Skin epidermis (tissue), 12 donors: ENCODE results near the gene TSPAN32.

Experiments
- H3K27ac ChIP-seq, 21 experiments: fragments of 200-600 bp; sonication (generic) in 11 of 21; one replicate each; pipeline ENCODE4 v1.5.0; 2020; ENCODE audit warnings: mild to moderate bottlenecking in 3 of 21, inconsistent platforms in 2 of 21, moderate library complexity in 2 of 21
- H3K4me3 ChIP-seq, 7 experiments: fragments of 200-600 bp; sonication (generic) in 2 of 7; one replicate each; pipeline ENCODE4 v1.5.0; 2020; ENCODE audit warnings: inconsistent platforms in 2 of 7, mild to moderate bottlenecking in 2 of 7, moderate library complexity in 1 of 7

Gene TSPAN32

GRCh38 chr11:2265854-2266585 lies 35.8 kb upstream of the TSPAN32 start:
- Histone ChIP-seq H3K4me3 (no peak overlapping the region), H3K27ac (peak overlapping the region in 3 of 21 experiments; percentile 17 to 67 (median 42))

- no peak overlapping the region for H3K27ac ChIP-seq
- H3K4me3 ChIP-seq = no peak overlapping the region
These were observed 35.1 kb upstream of the TSPAN32 start for GRCh38 chr11:2266586-2267305.

- Histone ChIP-seq H3K4me3 (no peak overlapping the region), H3K27ac (no peak overlapping the region)
These were observed 34.4 kb upstream of the TSPAN32 start for GRCh38 chr11:2267306-2267850.

GRCh38 chr11:2267851-2268728 lies 33.7 kb upstream of the TSPAN32 start:
- peak overlapping the region in 4 of 7 experiments; percentile 38 to 51 (median 39) for H3K4me3 ChIP-seq

GRCh38 chr11:2268729-2269600 lies 32.8 kb upstream of the TSPAN32 start:
- Histone ChIP-seq H3K27ac (peak overlapping the region in 19 of 21 experiments; percentile 16 to 86 (median 71)), H3K4me3 (peak overlapping the region; percentile 22 to 51 (median 38))

More at GRCh38 chr11:2267851-2268728, 33.7 kb upstream of the TSPAN32 start:
- peak overlapping the region in 5 of 21 experiments; percentile 17 to 86 (median 55) for H3K27ac ChIP-seq

GRCh38 chr11:2269601-2270321 lies 32.1 kb upstream of the TSPAN32 start:
- peak overlapping the region; percentile 22 to 51 (median 38) for H3K4me3 ChIP-seq
- peak overlapping the region in 19 of 21 experiments; percentile 16 to 86 (median 71) for H3K27ac ChIP-seq

- peak within 1 kb of the TSS in 19 of 21 experiments; percentile 16 to 86 (median 71) for H3K27ac ChIP-seq
These were observed 31.3 kb upstream of the TSPAN32 start, which contains the start of gene ASCL2 for GRCh38 chr11:2270322-2271076. Gene ASCL2 (minus strand): TSS chr11:2270588. CDS start chr11:2270332, 256 bp downstream.

GRCh38 chr11:2271077-2271326 lies 30.8 kb upstream of the TSPAN32 start:
- Histone ChIP-seq H3K27ac (no peak overlapping the region), H3K4me3 (peak overlapping the region in 5 of 7 experiments; percentile 35 to 51 (median 38))

More at GRCh38 chr11:2270322-2271076, 31.3 kb upstream of the TSPAN32 start, which contains the start of gene ASCL2:
- peak within 1 kb of the TSS; percentile 22 to 51 (median 38) for H3K4me3 ChIP-seq

GRCh38 chr11:2271327-2272227 lies 30.2 kb upstream of the TSPAN32 start:
- H3K4me3 ChIP-seq = peak overlapping the region in 5 of 7 experiments; percentile 35 to 51 (median 38)
- H3K27ac ChIP-seq = no peak overlapping the region

- Histone ChIP-seq H3K4me3 (no peak overlapping the region), H3K27ac (no peak overlapping the region)
These were observed 29.4 kb upstream of the TSPAN32 start for GRCh38 chr11:2272228-2272945.

- no peak overlapping the region for H3K4me3 ChIP-seq
- no peak overlapping the region for H3K27ac ChIP-seq
These were observed 28.9 kb upstream of the TSPAN32 start for GRCh38 chr11:2272946-2273280.

GRCh38 chr11:2273311-2273710 lies 28.5 kb upstream of the TSPAN32 start:
- Histone ChIP-seq H3K27ac (no peak overlapping the region), H3K4me3 (no peak overlapping the region)

- Histone ChIP-seq H3K4me3 (no peak overlapping the region), H3K27ac (no peak overlapping the region)
These were observed 28.0 kb upstream of the TSPAN32 start for GRCh38 chr11:2273771-2274170.

- Histone ChIP-seq H3K27ac (no peak overlapping the region), H3K4me3 (no peak overlapping the region)
These were observed 26.2 kb upstream of the TSPAN32 start for GRCh38 chr11:2275334-2276279.
